Activated CD8-positive, alpha-beta T cell treated with anti-CD3 and anti-CD28 coated beads for 36 hours (primary cell): ENCODE measurements around the gene METTL25B. TPM values are rescaled to one million over a fixed set of nuclear protein-coding genes. Genes with fewer than 3 reads are reported as not detected.

Experiments
- ATAC-seq: fragments of 200-7000 bp; cut with Tn5 transposase; one replicate; pipeline ENCODE4 v1.10.0; 2021; ENCODE audit warnings: mild to moderate bottlenecking, moderate library complexity
- CTCF ChIA-PET: fragments of 350-600 bp; sonication (Branson Sonifier 250); formaldehyde crosslinking; loops from one replicate; lab custom pipeline; 2021; ENCODE audit warnings: antibody characterized with exemption; lab: Charles Lee
- POLR2A ChIA-PET: fragments of 350-600 bp; sonication (Branson Sonifier 250); formaldehyde crosslinking; loops from one replicate; lab custom pipeline; 2021; ENCODE audit warnings: antibody characterized with exemption; lab: Charles Lee
- DNase-seq: peaks from one replicate; pipeline ENCODE4 v3.0.0-alpha.2; 2020
- H3K27ac Mint-ChIP-seq: one replicate; pipeline ENCODE4 v1.8.0; 2021; ENCODE audit warnings: mild to moderate bottlenecking, mixed read lengths
- H3K27me3 Mint-ChIP-seq: one replicate; pipeline ENCODE4 v1.8.0; 2021; ENCODE audit warnings: mixed read lengths
- H3K36me3 Mint-ChIP-seq: one replicate; pipeline ENCODE4 v1.8.0; 2021; ENCODE audit warnings: low read depth, mixed read lengths
- H3K4me1 Mint-ChIP-seq: one replicate; pipeline ENCODE4 v1.8.0; 2021; ENCODE audit warnings: low read depth, mixed read lengths
- H3K4me3 Mint-ChIP-seq: one replicate; pipeline ENCODE4 v1.8.0; 2021; ENCODE audit warnings: mild to moderate bottlenecking, moderate library complexity, mixed read lengths
- H3K9me3 Mint-ChIP-seq: one replicate; pipeline ENCODE4 v1.8.0; 2021; ENCODE audit warnings: mixed read lengths
- intact Hi-C: fragments of 100-400 bp; cut with micrococcal nuclease; formaldehyde crosslinking; loops from one replicate; pipeline ENCODE4 v1.10.0; 2022
- total RNA-seq, 2 experiments: library from RNA; stranded (reverse); gene quantifications; one replicate each; pipeline ENCODE4 v1.2.3, GENCODE V29; 2021
- TF ChIP-seq, protein P1 (sequence below): fragments of 200-600 bp; IDR thresholded peaks from one replicate; pipeline ENCODE4 v1.8.0; 2022; ENCODE audit warnings: antibody characterized with exemption, mild to moderate bottlenecking

The METTL25B gene
- total RNA-seq, 2 experiments from 2014 or later = 32.3 to 32.5 TPM

- intact Hi-C loops = loop anchor here (5.0 kb wide), 3 partner anchors 41 to 136 kb away; partner anchors contain the start of genes NTRK1 and PRCC
- Mint-ChIP-seq H3K9me3 (no peaks in the 10 kb centered on the region), H3K27me3 (no peaks in the 10 kb centered on the region), H3K36me3 (peaks cover 31% of the 10 kb centered on the region), H3K4me1 (peaks cover 30% of the 10 kb centered on the region), H3K27ac (no peak overlapping the region), H3K4me3 (no peak overlapping the region)
- DNase-seq (peak; percentile 84), ATAC-seq (no peak)
- TF ChIP-seq, protein P1, sequence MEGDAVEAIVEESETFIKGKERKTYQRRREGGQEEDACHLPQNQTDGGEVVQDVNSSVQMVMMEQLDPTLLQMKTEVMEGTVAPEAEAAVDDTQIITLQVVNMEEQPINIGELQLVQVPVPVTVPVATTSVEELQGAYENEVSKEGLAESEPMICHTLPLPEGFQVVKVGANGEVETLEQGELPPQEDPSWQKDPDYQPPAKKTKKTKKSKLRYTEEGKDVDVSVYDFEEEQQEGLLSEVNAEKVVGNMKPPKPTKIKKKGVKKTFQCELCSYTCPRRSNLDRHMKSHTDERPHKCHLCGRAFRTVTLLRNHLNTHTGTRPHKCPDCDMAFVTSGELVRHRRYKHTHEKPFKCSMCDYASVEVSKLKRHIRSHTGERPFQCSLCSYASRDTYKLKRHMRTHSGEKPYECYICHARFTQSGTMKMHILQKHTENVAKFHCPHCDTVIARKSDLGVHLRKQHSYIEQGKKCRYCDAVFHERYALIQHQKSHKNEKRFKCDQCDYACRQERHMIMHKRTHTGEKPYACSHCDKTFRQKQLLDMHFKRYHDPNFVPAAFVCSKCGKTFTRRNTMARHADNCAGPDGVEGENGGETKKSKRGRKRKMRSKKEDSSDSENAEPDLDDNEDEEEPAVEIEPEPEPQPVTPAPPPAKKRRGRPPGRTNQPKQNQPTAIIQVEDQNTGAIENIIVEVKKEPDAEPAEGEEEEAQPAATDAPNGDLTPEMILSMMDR = peak; percentile 50
- ChIA-PET CTCF (interaction anchor here (0.6 to 10.6 kb wide), 60 partner anchors 9 to 341 kb away, joined by 3 to 396 read pairs (median 8); partner anchors contain the start of genes CRABP2, HDGF, INSRR and MRPL24), POLR2A (interaction anchor here (0.6 to 7.0 kb wide), 9 partner anchors 11 to 134 kb away, joined by 3 to 89 read pairs (median 9); partner anchors contain the start of genes HDGF, INSRR, MRPL24 and NTRK1)
Measured at GRCh38 chr1:156726549-156727226, 1.6 kb upstream of the METTL25B start.

GRCh38 chr1:156727492-156727891 is 777 bp upstream of the METTL25B start:
- ATAC-seq (no peak), DNase-seq (no peak)
- Mint-ChIP-seq H3K27me3 (no peaks in the 10 kb centered on the region), H3K36me3 (peaks cover 28% of the 10 kb centered on the region), H3K27ac (no peak overlapping the region), H3K9me3 (no peaks in the 10 kb centered on the region), H3K4me1 (peaks cover 28% of the 10 kb centered on the region), H3K4me3 (no peak overlapping the region)
- CTCF ChIA-PET = interaction anchor here (1.2 to 10.6 kb wide), 23 partner anchors 8 to 202 kb away, joined by 3 to 396 read pairs (median 28); partner anchors contain the start of genes CRABP2, HDGF, INSRR and MRPL24
- TF ChIP-seq, protein P1 = no peak
- POLR2A ChIA-PET = interaction anchor here (0.8 to 7.0 kb wide), 10 partner anchors 12 to 227 kb away, joined by 3 to 89 read pairs (median 11); partner anchors contain the start of genes HDGF, INSRR, MEF2D and MRPL24
- intact Hi-C loops = loop anchor here (5.0 kb wide), 3 partner anchors 40 to 135 kb away; partner anchors contain the start of genes NTRK1 and PRCC

GRCh38 chr1:156728599-156729462 is 562 bp downstream of the METTL25B start, which contains the start of gene ISG20L2:
ISG20L2 (minus strand) TSS chr1:156728766; CDS start chr1:156727652, 1,114 bp downstream.
- peaks cover 23% of the 10 kb centered on the region for H3K4me1 Mint-ChIP-seq
- ChIA-PET POLR2A (interaction anchor here (0.8 to 7.0 kb wide), 16 partner anchors 8 to 158 kb away, joined by 3 to 89 read pairs (median 4); partner anchors contain the start of genes HDGF, INSRR, MRPL24 and NTRK1), CTCF (interaction anchor here (0.9 to 10.6 kb wide), 13 partner anchors 14 to 130 kb away, joined by 3 to 396 read pairs (median 71); partner anchors contain the start of genes CRABP2, HDGF, INSRR and MRPL24)
- TF ChIP-seq, protein P1 = no peak
- H3K9me3 Mint-ChIP-seq = no peaks in the 10 kb centered on the region
- ATAC-seq (peak; percentile 94), DNase-seq (peak; percentile 99)
- intact Hi-C loops = loop anchor here (1.0 to 5.0 kb wide), 4 partner anchors 11 to 133 kb away; partner anchors contain the start of genes NTRK1 and PRCC
- peaks cover 16% of the 10 kb centered on the region for H3K36me3 Mint-ChIP-seq
- no peaks in the 10 kb centered on the region for H3K27me3 Mint-ChIP-seq
- no peak within 1 kb of the TSS for H3K4me3 Mint-ChIP-seq
- no peak within 1 kb of the TSS for H3K27ac Mint-ChIP-seq

DNA sequence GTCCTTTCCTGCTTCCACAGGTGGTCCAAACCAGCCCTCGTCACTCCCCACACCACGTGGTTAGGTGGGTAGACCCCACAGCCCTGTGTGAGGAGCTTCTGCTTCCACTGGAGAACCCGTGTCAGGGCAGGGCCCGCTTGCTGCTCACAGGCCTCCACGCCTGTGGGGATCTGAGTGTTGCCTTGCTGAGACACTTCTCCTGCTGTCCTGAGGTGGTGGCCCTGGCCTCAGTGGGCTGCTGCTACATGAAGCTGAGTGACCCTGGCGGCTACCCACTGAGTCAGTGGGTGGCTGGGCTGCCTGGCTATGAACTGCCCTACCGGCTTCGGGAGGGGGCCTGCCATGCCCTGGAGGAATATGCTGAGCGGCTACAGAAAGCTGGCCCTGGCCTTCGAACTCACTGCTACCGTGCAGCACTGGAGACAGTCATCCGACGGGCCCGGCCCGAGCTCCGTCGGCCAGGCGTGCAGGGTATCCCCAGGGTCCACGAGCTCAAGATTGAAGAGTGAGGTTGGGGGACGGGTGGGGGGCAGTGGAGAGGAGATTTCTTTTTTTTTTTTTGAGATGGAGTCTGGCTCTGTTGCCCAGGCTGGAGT is 5.8 kb downstream of the METTL25B start:
- DNase-seq (no peak), ATAC-seq (no peak)
- H3K27me3 Mint-ChIP-seq = no peaks in the 10 kb centered on the region
- intact Hi-C loops = no loop called here
- H3K9me3 Mint-ChIP-seq = no peaks in the 10 kb centered on the region
- peaks cover 22% of the 10 kb centered on the region for H3K4me1 Mint-ChIP-seq
- TF ChIP-seq, protein P1 = no peak
- ChIA-PET CTCF (interaction anchor here (1.4 to 4.4 kb wide), 2 partner anchors 8 to 44 kb away, joined by 3 to 22 read pairs; no protein-coding TSS in a partner anchor), POLR2A (interaction anchor here (0.8 to 1.5 kb wide), 2 partner anchors 17 to 234 kb away, joined by 3 to 7 read pairs; partner anchors contain the start of gene HDGF)
- H3K36me3 Mint-ChIP-seq = peaks cover 30% of the 10 kb centered on the region
- H3K4me3 Mint-ChIP-seq = no peak overlapping the region
- no peak overlapping the region for H3K27ac Mint-ChIP-seq
